Renal cortical epithelial cell (primary cell): ENCODE data around the gene OR9A4. TPM values are rescaled to one million over a fixed set of nuclear protein-coding genes. Genes with fewer than 3 reads are reported as not detected.
"Not testable (repeated sequence)": the region's sequence is repeated elsewhere in the genome, so short reads cannot be mapped to it uniquely, and the experiment has no call there.

ENCODE experiments used
- DNase-seq: peaks from one replicate; pipeline ENCODE4 v3.0.0-alpha.2; 2011; ENCODE audit warnings: low read depth
- total RNA-seq: library from RNA; depleted of rRNA; stranded (reverse); fragments of >200 nt; gene quantifications from 2 replicates; pipeline ENCODE4 v1.2.3, GENCODE V29; 2014

The OR9A4 gene, protein sequence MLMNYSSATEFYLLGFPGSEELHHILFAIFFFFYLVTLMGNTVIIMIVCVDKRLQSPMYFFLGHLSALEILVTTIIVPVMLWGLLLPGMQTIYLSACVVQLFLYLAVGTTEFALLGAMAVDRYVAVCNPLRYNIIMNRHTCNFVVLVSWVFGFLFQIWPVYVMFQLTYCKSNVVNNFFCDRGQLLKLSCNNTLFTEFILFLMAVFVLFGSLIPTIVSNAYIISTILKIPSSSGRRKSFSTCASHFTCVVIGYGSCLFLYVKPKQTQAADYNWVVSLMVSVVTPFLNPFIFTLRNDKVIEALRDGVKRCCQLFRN
- total RNA-seq = 0.15 TPM in 1 of 2 replicates, not detected in the other

DNA sequence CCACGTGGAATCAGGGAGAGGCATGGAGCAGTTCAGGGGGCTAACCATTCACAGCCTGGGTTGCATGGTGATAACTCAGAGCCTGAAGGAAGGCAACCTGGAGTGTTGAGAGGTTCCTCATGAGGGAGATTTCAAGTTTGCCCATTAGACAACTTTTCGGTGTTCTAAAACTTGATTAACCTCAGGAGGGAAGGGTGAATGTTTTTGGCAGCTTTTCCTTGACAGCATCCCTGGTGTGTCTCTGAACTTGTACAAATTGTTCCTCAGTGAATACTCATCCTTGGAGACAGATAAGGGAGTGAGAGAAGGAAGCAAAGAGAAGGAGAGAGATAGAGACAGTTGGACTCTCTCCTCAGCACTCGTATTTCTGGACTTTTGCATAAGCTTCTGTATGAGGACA is at the start of gene OR9A4:
Gene OR9A4, plus strand, starts transcription at position 301 of the 400 bp plus-strand sequence. CDS start 2,477 bp downstream, outside the sequence.
- no peak for DNase-seq

DNA sequence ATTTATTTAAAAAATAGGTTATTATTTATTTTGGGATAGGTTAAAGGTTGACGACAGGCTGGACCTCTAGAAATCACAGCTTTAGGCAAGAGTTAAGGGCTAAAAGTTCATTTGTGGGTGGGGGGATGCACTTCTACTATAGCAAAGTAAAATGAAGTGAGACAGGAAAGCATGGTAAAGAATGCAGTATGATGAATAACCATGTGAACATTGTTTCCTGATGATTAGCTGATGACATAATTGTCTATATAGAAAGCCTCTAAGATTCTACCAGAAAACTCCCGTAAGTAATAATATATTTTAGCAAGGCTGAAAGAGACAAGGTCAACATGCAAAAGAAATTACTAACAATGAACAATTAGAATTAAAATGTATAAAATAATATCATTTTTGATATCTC is 49.2 kb upstream of the OR9A4 start:
- DNase-seq = no peak

DNA sequence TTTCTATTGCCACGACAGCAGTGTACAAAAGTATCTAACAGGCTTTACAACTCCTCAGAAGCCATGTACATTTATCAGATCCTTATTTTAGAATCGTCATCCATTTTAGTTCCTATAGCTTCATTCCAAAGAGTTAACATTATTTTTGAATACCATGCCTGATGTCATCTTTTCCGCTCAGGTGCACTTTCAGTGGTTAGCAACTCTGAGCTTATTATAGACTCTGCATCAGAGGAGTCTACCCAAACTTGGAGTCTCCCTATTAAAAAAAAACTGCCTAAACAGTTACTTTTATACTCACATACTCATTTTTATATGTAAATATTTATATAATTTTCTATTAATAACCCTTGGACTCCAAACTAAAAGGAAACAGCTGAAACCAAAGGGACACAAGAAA is 43.3 kb upstream of the OR9A4 start:
- no peak for DNase-seq

DNA sequence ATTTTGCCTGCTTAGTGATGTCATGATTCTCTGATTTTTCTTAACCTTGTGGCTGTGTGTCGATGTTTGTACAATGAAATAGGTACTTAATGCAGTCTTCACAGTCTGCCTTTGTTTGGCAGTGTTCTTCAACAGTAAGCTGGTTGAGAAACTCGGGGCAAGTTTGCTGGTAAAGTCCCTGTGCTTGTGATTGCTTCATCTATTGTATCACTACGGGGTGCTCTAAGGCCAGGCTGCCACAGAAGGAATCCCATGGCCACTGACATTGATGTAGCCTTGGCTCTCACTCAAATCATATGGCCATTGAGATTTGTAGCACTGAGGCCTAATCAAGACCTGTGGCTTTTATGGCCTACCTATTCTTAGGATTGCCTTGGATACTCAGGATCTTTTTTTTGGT is 41.4 kb upstream of the OR9A4 start:
- DNase-seq = peak; percentile 2

DNA sequence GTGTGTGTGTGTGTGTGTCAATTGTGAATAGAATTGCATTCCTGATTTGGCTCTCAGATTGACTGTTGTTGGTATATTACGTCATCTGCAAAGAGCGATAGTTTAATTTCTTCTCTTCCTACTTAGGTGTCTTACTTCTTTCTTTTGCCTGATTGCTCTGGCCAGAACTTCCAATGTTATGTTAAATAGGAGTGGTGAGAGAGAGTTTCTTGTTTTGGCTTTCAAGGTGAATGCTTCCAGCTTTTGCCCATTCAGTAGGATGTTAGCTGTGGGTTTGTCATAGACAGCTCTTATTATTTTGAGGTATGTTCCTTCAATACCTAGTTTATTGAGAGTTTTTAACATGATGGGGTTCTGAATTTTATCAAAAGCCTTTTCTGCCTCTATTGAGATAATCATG is 40.7 kb upstream of the OR9A4 start:
- no peak for DNase-seq

DNA sequence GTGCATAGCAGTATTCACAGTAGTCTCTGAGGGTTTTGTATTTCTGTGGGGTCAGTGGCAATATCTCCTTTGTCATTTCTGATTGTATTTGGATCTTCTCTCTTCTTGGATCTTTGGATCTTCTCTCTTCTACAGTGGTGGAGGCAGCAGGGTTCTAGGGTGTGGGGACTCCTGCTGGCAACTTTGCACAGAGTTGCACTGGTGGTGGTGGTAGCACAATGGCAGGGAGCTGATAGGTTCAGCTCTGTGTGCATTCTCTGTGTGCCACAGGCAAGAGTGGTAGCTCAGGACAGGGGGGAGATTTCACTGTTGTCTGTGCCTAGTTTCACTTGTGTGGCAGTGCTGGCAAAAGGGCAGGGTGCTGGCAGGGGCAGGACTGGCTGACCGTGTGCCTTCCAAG is 39.8 kb upstream of the OR9A4 start:
- DNase-seq = no peak

DNA sequence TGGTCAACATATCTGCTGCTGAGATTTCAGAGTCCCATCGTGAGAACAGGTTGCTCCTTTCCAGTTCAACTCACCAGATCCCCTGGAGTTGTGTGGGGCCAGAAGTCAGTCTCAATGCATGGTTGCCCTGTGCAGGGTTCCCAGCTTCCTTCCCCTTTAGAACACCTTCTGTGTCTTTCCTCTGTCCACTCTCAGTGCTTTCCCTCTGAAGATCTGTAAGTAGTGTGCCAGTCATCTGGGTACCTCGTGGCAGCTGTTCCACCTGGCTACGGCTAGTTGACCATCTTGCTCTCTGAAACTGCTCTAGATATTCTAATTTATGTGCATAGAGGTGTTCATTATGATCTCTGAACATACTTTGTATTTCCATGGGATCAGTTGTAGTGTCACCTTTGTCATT is 38.8 kb upstream of the OR9A4 start:
- DNase-seq = no peak

DNA sequence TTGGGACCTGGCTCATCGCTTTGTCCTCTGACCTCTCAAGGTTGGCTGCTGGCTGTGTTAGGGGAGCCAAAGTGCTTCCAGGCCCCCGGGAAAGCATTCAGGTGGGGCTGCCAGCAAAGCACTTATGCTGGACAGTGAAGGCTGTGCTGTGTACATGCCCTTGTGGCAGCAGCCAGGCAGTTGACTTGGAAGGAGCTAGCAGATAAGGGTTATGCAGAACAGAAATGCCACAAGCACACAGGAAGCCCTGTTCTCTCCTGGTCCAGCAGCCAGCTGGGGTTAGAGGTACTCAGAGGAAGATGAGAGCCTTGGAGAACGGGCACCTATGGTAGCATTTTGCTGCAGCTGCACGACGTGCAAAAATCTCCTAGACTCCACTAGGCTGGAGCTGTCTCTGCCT is 35.2 kb upstream of the OR9A4 start:
- no peak for DNase-seq

DNA sequence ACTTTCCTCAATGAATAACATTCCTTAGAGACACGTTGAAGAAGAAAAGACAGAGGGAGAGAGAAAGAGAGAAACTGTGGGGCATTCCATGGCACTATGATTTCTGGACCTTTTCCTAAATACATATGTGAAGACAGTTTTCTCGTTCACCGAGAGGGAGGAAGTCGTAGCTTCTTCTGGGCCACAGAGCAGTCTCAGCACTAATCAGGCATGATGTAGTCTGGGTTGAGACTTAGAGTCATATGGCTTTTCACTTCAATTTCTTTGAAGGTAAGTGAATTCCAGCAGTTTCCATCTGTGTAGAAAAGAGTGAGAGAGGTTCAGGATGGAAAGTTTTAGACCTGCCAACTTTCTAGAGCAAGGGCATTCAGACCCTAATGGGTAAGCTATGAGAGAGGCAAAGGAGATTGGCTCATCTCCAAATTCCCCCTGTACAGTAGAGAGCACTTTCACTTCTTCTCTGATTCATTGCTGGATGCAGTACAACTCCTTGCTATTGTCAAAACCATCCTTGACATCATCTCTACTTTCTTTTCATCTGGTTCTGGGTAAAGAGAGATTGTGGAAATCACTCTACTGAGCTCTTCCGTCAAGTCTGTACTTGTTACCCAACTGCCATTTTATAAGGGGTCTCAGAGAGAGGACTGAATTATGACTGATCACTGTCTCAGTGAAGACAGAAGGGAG is 31.5 kb upstream of the OR9A4 start:
- no peak for DNase-seq

DNA sequence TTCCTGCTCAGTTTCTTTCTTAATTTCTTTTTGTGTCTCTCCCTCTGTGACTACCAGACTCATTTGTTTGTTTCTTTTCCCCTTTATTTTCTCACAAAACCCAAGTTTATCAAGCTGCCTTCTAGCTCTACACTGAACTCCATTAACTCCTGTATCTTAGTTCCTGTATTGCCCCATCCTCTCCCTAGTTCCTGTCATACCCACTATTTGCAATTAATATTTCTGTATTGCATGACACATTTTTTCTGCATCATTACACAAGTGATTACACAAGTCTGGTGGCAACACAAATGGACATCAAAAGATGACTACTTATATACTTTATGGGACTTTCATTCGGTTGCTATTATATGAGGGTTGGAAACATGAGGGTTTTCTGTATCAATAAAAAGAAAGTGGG is 26.9 kb upstream of the OR9A4 start:
- no peak for DNase-seq

DNA sequence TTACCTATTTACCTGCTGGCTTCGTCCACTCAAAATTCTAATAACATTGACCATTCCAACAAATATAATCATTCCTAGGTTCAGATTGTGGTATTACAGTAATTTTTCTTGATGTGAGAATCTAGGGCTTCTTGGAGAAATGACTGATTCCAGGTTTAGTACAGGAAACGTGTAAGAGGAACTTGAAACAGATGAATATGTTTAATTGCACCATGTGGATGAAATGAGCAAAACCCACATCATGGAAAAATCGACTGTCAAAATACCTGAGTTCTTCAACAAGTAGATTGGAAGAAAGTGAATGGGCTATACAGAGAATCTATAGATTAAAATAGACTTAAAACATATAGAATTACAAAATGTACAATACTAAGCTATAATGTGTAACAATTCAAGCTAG is 24.9 kb upstream of the OR9A4 start:
- no peak for DNase-seq

DNA sequence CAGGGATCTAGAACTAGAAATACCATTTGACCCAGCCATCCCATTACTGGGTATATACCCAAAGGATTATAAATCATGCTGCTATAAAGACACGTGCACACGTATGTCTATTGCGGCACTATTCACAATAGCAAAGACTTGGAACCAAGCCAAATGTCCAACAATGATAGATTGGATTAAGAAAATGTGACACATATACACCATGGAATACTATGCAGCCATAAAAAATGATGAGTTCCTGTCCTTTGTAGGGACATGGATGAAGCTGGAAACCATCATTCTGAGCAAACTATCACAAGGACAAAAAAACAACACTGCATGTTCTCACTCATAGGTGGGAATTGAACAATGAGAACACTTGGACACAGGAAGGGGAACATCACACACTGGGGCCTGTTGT is 16.8 kb upstream of the OR9A4 start:
- DNase-seq = not testable (repeated sequence)

DNA sequence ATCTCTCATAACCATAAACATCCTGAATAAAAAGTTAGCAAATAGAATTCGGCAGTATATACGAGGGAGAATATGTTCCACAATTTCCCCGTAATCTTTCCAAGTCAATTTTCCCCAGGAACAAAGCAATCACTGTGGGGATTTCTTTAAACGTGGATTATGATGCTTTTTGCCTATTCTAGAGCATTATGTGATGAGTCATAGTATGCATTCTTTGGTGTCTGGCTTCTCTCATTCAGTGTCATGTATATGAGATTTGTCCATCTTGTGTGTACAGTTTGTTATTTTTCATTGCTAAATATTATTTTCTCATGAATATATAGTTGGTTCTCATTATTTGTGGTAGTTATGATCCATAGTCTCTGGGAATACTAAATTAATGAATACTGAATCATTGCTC is 9.9 kb upstream of the OR9A4 start:
- no peak for DNase-seq

DNA sequence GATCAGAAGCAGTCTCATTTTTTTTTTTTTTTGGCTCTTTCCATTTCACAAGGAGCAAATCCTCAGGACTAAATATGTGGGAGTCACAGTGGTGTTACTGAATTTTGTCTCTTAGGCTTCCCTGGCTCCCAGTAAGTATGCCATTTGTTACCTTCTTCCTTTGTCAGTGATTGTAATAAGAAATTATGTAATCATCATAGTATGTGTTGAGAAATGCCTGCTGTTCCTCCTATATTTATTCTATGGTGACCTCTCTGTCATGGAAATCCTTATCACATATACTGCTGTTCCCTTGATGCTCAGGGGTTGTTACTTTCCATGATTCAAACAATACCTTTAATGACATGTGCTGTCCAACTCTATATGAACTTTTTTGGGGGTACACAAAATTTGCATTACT is 4.8 kb upstream of the OR9A4 start:
- DNase-seq = no peak

DNA sequence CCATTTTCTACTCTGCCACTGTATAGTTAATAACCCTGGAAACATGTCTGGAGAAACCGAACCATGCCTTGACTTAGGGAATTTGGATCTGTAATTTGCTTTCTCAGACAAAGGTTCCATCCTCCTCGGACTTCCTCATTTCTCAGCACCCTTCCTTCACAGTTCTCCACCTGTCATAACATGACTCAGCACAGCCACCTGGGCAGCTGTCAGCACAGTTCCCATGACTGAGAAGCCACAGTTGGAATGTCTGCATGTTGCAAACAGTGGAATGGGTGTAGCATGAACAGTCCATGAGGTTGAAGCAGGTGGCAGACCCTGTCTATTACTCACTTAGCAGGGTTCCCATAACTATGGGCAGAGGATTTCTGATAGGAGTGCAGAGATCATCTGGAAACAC is 634 bp upstream of the OR9A4 start:
- DNase-seq = peak; percentile 61

DNA sequence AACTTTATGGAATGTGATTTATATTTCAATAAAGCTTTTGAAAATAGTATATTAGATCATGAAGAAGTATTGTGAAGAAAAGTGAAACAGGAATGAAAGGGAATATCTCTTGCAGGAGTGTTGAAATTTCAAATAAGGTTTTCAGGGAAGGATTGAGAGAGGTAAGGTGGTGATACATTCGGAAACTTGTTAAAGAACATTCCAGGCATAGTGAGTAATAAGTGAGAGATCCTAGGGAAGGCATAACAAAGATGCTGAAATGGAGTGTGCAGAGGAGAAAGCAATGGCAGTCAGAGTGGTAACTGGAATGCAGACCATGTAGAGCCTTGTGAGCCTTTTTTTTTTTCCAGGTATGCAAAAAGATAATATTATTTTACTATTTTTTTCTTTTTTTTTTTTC is 4.1 kb downstream of the OR9A4 start:
- DNase-seq = peak; percentile 1

DNA sequence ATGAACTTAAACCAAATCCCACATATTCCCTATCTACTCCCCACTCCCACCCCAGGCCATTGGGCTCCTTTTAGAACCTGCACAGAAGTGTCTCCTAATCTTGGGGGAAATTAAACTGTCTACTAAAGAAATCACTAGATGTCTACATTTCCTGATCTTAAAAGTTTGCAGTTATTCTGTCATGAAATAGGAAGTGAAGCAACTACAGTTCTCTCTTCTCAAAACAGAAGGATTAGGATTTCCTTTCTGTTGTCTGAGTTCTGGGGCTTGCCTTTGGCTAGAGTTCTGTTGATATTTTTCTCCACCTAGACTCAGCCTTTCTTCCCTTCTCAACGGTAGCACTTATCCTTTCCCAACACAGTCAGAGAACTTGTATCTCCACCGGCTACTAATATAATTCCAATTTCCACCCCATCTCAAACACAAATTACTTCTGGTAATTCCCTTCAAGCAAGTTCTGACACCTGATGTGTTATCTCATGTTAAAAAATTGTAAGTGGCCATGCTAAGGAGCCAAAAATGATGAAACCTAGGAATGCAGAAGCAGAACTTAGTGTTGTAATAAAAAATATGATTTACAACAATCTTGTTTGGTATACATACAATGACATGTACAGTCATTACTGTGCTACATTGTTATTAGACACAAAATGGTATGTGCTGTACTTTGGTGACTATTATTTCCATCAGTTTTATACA is 12.1 kb downstream of the OR9A4 start:
- no peak for DNase-seq

DNA sequence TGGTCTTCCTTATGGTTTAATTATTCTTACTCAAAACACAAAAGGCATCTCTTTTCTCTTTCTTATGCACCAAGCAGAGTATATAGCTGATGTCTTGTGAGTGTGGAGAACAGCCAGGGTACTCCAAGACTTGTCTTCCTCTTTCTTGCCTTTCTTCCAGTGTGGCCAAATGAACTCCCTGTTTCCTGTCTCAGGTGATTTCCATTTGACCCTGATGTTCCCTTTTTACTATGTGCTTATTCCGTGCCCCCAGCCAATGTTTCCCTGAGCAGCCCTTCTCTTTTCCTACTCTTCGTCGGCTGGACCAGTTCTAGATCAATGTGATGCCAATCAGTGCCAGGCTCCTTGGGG is 12.6 kb downstream of the OR9A4 start:
- no peak for DNase-seq

DNA sequence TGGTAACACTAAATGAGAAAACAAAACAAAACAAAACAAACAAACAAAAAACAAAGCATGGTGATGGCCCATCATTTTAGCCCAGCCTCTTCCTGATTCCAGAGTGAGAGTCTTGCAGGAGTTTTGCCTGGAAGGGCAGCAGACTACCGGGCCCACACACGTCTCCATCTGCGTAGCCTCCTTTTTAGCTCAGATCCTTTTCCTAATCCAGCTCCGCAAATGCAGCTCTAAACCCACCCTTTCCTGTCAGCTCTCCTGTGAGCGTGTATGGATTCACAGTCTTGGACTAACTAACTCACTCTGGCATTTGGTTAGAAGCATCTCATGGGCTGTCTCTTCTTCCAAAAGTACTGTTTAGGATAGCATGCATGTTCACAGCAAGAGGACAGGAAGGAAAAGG is 14.0 kb downstream of the OR9A4 start:
- DNase-seq = no peak

DNA sequence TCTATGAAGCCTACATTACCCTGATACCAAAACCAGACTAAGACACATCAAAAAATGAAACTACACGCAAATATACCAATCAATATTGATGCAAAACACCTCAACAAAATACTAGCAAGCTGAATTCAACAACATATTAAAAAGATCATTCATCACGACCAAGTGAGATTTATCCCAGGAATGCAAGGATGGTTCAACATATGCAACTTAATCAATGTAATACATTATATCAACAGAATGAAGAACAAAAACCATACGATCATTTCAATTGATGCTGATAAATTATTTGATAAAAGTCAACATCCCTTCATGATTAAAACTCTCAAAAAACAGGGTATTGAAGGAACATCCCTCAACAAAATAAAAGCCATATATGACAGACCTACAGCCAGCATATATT is 24.9 kb downstream of the OR9A4 start:
- DNase-seq = no peak

DNA sequence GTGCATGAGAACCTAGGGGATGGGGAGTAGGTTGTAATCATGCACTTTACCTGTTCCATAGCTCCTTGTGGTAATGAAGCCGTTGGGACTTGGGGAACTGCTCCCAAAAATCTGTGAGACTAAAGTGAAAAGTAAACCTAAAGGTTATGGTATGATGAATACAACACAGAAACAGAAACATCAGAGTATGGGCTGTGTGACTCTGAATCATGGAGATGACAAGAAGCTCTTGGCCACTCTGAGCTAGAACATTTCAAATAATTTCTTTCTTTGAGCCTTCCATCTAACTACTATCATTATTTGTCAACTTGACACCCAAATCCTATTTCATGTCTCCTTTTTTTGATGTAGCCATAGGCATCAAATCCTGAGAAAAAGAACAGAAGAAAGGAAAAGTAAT is 27.6 kb downstream of the OR9A4 start:
- no peak for DNase-seq

DNA sequence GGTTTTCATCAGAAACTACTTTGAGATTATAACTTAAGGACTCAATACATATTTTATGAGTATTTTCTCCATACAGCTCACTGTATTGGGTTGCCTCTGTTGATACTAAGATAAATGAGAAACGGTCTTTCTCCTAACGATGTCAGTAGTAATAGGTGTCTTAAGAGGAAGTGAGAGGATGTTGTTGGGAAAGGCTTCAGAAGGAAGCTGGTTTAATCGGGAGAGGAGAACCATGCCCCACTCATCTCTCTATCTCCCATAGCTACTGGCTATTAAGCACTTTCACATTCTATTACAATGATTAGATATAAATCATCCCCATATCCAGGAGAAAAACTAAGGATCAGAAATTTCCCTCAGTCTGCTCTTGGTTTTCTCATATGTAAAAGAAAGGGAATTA is 28.6 kb downstream of the OR9A4 start:
- no peak for DNase-seq

DNA sequence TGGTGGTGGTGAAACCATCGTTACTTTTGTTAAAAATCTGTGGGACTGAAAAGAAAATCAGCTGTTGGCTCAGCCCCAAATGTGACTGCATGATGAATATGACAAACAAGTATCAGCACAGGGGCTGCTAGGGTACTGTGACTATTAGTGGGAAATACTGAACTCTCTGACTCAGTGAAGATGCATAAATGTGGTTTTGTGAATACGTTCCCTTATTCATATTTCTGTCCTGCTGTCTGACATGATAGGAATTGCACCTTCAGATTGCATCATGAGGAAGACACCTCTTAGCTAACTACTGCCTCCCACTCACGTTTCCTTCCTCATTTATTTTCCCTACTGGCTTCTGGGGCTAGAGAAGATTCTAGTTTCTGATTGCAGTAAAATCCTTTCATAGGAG is 29.2 kb downstream of the OR9A4 start:
- no peak for DNase-seq
